ENCODE data around the gene CD207. TPM values are rescaled to one million over a fixed set of nuclear protein-coding genes. Genes with fewer than 3 reads are reported as not detected.
"Not testable (repeated sequence)": the region's sequence is repeated elsewhere in the genome, so short reads cannot be mapped to it uniquely, and the experiment has no call there.

The CD207 gene
- total RNA-seq, 1 experiment from 2014 or later, result not detected

DNA sequence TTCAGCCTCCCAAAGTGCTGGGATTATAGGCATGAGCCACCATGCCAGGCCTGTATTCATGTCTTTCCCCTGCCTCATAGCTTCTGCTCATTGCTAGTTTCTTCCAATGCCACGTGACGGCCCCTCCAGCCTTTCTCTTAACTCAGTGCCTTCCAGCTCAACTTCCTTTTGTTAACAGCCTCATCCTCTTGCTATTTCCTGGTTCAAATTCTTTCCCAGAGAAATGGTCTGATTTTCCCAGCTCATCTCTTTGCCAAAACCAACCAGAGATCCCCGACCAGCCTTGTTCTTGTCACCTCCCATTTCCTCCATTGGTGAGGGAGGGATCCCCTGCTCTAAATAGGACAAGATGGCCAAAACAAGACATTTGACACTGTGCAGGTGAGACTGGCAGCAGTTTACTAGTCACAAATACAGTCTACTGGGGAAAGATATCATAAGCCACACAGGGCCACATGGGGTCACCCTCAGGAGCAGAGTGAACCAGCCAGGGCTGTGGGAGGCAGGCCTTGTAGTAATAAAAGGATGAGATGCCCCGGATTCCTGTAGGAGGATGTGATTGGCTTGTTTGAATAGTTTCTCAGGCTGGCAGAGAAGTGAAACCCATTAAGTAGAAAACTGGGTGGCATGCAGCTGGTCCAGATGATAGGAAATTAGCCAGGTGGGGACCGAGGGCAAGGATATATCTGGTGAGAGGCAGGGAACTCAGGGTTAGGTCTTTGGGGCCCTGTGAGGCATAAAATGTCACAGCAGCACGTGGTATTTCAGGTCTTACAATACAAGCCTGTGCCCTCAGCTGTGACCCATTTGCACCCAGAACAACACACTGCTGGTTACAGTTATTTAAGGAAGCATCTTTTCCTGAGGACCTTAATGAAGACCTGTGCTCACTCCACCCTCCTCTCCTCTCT is 6.4 kb downstream of the CD207 start:
- DNase-seq (ENCODE audit: low spot score), result no peak

DNA sequence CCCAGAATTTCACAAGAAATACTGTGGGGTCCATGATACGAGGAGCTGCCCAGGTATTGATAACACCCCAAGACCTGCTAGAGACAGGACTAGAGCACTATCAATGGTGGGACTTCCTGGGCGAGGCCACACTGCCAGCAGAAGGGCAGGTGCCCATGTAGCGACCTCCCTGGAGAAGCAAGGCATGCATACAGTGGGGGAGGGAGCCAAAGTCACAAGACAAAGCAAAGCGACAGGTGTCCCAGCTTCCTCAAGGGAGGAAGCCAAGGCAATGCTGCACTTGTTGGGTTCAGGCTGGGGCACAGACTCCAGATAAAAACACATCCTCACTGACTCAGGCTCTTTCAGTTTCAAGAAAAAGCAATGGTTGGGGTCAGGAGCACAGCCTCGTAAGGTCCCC is 7.5 kb downstream of the CD207 start:
- no peak for DNase-seq (ENCODE audit: low spot score)

DNA sequence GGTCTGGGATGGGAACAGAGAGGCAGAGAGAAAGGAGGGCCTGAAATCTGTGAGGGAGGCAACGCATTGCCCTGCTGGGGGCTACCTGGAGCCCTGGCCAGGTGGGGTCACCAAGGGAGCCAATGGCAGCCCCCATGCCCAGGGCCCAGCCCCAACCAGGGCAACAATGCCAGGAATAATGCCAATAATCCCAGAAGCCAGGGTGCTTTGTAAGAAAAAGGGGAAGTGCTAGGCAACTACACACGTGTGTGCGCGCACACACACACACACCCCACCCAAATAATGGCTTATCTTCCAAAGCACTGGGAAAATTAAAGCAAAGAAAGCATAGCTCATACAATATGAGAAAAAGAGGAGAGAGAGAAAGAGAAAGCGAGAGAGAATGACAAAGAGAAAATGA is 8.2 kb downstream of the CD207 start:
- DNase-seq (ENCODE audit: low spot score), result no peak

DNA sequence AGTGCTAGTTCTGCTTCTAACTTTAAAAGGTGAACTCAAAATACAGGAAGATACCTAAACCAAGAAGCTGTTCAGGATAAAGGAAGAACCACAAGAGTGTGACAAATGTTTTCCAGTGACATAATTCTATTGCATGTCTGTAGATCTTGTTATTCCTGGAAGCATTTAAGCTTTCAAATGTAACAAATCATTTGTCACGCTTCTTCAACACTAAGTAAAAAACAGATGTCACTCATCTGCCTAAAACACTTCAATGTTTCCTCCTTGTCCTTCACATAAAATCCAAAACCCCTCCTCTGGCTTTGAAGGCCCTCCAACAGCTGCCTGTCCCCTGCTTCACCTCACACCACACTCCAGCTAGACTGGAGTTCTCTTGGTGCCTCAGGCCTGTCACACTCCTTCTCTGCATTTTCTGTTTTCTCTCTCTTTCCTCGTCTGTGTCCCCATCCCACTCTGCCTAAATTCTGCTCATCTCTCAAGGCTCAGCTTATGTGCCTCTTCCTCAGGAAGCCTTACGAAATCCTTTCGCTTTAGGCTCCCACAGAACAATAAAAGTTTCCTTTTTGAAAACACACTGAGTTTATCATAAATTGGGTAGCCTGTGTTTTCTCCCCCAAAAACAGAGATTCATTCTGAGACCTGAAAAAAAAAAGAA is 8.8 kb downstream of the CD207 start:
- no peak for DNase-seq (ENCODE audit: low spot score)

DNA sequence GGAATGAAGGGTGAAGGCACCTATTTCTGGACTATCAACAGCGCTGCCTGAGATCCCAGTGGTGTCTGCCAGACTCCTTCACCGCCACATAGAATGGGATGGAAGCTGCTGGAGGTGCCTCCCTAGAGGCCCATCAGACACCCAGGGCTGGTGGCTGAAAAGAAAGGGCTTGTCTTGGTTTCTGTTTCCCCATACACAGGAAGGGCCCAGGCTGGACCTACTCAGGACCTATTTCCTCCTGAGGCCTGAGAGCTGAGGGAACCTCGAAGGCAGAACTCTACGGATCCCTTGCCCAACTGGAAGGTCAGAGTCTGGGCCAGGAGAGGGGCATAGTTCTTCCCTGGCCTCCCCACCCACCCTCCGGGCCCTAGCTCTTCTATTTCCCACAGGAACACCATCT is 12.4 kb downstream of the CD207 start:
- no peak for DNase-seq (ENCODE audit: low spot score)

DNA sequence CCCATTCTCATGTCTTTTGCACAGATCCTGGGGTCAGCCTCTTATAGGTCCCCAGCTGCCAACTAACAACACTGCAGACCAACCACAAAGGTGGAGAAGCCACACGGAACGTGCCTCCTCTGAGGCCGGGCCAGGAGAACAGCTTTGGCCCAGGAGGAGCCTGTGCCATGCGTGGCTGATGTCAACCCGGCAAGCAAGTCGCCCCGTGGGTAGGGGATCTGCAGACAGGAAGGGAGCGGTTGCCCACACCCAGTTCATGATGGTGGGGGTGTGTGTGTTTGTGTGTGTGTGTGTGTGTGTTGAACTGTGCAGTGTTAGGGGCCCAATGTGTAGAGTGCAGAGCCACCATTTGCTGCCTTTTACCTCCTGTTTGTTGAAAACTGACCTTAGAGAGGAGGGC is 12.8 kb downstream of the CD207 start:
- no peak for DNase-seq (ENCODE audit: low spot score)

DNA sequence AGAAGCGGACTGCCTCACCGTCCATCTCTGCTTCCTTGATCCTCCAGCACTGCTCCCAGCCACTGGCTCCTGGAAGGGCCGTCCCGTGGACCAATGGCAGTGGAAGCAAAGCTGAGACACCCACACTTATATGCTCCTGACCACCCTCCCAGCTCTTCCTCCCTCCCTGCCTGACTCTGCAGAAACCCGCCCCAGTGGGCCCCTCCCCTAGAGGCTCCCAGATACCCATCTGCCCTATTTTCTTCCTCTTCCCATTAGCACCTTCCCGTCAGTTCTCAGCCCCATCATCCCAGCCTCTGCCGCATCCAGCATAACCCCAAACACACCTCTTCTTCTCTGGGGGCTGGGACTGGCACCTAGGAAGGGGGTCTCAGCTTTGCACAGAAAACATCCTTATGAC is 15.1 kb downstream of the CD207 start, which contains the start of gene CLEC4F:
TSS of gene CLEC4F (minus strand) at position 101 of the 400 bp plus-strand sequence. CDS start at position 25, 76 bp downstream.
- DNase-seq (ENCODE audit: low spot score), result no peak

DNA sequence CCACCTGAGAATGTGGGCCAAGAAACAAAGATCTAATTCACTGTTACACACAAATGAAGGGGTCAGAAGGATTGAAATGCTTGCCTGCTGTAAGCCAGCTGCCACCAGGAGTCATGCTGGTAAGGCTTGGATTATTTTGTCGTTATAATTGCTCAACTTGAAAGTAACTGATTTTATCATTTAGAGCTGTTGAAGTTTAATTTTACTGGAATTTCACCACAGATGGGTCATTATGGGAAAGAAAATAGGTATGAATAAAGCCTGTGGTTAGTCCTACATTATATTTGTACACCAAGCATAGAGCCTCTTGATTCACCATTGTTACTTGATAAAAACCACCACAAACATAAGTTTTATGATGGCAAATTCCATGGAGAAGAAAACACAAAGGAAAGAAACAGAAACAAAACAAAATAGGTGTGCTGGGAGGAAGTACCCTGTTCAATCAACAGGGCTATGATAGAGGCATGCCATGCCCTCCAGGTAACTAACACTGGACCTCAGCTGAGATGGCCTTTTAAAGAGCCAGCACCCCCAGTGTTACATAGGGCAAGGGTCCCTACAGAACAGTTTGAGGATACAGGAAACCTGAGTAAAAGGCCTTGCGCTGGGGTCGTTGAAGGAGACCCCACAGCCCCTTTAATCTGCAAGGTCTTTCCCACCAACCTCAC is 18.2 kb downstream of the CD207 start:
- DNase-seq (ENCODE audit: low spot score), result no peak

DNA sequence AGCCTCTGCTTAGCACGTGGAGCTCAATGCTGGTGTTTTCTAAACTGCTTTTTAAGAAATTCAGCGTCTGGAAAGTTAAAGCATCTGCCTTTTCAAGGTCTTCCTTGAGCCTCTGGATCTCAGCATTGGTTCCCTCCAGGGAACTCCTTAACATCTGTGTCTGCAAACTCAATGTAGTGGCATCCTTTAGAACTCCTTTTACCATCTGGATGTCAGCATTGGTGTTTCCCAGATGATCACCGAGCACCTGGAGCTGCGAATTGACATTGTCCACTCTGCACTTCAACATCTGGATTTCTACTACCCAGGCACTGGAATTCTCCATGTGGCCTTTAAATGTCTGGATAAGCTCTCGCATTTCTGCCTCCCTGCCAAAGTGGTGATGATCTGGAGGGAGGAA is 18.9 kb downstream of the CD207 start:
- no peak for DNase-seq (ENCODE audit: low spot score)

DNA sequence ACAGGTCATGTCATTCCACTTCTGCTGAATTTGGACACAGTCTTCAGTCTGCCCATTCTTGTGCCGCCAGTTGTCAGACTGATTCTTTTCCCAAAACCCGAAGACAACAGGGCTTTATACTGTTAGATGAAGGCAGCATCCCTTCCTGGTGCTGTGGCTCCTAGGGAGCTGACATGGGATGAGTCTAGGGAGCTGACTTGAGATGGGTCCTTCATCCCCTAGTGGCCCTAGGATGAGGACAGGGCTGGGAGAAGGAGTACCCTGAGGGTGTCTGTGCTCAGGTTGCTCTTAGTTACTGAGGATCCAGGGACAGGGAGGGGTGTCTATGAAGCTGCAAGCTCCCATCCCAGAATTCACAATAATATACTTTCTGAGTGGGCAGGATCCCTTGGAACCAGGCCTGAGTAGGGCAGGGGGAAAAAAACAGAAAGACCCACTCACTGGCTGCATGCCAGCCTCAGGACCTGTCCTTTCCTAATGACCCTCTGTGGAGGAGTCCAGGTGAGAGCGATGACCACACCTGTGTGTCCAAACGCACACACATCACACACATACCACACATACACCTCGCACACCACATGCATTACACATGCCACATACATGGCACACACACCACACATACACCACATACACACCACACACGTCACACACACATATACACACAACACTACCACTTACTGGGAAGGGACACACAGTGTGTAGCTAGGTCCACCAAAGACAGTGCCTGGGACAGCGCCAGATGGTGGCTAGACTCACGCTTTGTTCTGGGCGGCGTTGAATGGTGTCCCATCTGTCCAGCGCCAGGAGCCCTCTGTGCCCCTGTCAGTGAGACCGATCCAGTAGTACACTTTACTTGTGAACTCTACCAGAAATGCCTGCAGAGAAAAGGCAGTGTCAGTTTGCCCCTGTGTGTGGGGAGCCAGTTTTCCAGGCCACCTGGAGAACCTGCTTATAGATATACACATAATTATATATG is 26.3 kb downstream of the CD207 start:
- DNase-seq (ENCODE audit: low spot score), result no peak

DNA sequence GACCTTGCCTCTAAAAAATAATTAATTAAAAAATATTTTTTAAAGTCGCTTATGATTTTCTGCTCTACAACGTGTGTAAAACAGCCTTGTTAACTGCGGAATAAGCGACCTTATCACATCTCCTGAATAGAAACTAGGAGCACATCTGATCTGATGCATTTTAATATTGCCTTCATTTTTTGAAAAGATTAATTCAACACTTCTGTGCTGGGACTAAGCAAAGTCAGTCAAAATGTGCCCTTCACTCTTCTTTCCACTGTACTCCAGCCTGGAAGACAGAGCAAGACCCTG is 27.8 kb downstream of the CD207 start:
- no peak for DNase-seq (ENCODE audit: low spot score)

DNA sequence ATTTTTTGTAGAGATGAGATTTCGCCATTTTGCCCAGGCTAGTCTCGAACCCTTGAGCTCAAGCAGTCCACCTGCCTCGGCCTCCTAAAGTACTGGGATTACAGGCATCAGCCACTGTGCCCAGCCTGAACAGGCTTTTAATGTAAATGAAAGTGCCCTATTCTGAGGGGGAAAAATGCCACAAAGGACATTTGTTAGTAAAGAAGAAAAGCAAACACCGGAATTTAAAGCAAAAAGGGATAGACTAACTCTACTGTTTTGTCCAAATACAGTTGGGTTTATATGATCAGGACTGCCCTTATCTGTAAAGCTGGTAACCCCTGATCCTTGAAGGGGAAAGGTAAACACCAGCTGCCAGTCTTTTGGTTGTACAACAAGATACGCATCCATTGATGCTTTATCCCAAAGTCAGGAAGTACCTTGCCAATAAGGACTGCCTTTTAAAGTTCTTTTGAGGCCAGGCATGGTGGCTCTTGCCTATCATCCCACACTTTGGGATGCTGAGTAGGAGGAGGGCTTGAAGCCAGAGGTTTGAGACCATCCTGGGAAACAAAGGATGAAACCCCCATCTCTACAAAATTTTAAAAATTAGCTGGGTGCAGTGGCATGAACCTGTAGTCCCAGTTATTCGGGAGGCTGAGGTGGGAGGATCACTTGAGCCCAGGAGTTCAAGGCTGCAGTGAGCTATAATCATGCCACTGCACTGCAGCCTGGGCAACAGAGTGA is 28.4 kb downstream of the CD207 start:
- no peak for DNase-seq (ENCODE audit: low spot score)

DNA sequence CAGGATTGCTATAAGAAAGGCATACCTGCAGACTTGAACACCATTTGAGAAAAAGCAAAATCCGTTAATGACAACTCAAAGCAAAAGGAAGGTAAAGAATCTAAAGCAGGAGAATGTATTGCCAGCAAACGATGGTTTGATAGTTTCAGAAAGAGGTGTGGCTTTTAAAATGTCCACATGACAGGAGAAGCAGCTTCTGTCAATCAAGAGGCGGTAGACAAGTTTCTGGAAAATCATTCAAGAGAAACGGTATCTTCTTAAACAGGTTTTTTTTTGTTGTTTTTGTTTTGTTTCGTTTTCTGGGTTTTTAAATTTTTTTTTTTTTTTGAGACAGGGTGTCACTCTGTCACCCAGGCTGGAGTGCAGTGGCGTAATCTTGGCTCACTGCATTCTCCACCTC is 29.0 kb downstream of the CD207 start:
- DNase-seq (ENCODE audit: low spot score), result no peak

DNA sequence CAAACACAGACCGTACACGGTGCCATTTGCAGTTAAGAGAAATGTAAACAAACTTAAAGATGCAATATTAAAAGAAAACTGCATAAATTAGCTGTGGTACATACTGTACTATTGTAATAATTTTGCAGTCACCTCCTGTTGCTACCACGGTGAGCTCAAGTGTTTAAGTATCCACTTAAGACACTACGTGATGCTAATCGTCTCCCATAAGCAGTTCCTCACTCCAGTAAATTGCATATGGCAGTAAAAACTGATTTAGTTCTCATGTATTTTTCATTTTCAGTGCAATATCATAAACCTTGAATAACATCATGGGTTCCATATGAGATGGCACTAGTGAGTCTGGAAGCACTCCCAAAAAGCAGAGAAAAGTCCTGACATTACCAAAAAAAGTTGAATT is 29.6 kb downstream of the CD207 start:
- no peak for DNase-seq (ENCODE audit: low spot score)

DNA sequence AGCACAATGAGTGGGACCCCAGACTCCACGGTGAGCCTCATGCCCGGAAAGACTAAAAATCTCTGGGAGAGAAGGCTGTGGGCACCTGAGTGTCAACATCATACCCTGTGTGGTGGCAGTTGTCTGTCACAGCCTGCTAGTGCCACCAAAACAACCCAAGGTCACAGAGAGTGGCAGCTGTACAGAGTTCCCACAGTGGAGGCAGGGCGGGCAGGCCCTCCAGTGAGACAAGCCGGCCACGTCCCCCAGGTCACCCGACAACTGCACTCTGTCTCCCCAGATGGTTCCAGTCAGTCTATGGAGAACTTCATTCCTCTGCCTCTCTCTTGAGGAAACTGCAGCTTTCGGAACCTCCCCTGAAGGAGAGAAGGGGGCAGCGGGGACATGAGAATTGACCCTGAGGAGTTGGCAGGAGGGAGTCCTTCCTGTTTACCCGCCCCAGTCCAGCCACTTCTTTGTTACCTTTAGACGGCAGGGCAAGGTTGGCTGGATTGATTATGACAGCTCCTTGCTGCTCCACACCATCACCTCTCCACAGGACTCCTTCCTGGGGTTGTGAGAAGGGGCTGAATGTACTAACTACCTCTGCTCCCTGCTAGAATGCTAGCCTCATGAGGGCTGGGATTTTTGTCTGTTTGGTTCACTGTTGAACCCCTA is 33.9 kb downstream of the CD207 start:
- DNase-seq (ENCODE audit: low spot score), result no peak

DNA sequence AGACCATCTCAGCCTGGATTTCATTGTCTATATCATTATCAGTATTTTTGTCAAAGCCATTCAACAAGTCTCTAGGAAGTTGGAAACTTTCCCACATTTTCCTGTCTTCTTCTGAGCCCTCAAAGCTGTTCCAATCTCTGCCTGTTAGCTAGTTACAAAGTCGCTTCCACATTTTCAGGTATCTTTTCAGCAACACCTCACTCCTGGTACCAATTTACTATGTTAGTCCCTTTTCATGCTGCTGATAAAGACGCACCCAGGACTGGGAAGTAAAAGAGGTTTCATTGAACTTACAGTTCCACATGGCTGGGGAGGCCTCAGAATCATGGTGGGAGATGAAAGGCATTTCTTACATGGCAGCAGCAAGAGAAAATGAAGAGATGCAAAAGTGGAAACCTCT is 35.9 kb downstream of the CD207 start:
- DNase-seq (ENCODE audit: low spot score), result no peak

DNA sequence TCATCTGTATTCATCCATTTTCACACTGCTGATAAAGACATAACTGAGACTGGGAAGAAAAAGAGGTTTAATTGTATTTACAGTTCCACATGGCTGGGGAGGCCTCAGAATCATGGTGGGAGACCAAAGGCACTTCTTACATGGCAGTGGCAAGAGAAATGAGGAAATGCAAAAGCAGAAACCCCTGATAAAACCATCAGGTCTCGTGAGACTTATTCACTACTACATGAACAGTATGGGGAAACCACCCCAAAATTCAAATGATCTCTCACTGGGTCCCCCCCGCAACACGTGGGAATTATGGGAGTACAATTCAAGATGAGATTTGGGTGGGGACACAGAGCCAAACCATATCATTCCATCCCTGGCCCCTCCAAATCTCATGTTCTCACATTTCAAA is 37.6 kb downstream of the CD207 start:
- not testable (repeated sequence) for DNase-seq (ENCODE audit: low spot score)

DNA sequence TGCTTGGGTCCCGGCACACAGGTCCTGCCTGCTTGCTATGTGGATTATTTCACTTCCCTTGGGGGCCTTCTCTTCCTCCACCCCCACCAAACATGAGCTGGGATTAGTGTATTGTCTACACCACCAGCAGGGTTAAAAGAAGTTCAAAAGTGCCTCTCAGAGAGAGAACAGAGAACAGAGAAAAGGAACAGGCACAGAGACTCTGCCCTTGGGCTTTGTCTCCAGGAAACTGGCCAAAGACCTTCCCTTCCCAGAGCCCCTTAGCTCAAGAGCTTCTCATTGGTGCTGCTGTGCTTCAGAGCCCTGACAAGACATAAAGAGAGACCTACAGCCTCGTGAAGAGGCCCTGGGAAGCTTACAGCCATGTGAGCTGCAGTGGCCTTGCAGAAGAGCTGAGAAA is 38.1 kb downstream of the CD207 start:
- DNase-seq (ENCODE audit: low spot score), result no peak

DNA sequence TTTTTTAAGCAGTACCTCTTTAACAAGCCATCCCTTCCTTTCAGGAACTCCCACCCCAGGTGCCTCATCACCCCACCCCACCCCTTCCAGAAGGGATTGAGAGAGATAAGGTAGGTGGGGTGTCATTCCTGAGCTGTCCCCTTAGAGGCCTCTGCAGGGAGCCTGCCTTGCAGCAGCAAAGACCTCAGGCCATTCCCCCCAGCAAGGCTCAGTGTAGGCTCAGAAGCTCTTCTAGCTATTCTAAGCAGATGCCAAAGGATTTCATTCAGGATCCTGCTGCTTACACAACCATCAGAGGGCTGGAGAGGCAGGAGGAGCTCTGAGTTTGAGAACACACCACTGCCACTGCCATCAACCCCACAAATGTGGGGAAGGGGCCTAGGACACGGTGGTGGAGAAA is 39.4 kb downstream of the CD207 start:
- no peak for DNase-seq (ENCODE audit: low spot score)

DNA sequence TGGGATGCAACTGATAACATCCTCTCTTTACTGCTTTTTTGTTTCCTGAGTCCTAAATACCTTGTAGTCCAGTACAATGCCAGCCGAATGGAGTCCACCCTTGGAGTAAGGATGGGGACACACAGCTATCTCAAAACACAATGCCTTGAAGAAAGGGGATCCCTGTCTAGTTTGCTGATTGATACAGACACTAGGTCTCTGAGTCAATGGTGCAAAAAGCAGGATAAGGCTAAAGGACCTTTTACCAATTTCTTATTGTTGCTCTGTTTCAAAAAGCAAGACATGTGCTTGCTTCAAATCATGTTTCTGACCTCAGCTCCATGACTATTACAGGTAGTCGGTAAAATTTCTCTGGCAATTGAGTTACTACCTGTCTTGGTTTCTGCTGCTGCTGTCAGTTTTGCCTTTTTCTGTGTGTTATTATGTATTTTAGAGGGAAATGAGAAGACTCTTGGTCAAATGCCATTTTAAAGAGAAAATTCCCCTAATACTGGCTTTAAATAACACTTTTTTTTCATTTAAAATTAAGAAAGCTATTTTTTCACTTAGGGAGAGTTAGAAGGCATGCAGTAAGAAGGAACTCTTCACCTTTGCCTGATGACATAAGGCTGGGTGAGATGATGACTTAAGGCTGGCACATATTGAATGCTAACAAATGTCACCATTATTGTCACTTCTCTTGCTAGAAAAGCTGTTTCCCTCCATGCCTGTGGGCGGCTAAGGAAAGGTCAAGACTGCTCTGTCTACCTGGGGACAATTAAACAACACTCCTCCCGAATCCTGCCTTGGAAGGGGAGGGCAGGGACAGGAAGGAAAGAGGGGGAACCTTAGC is 40.2 kb downstream of the CD207 start:
- DNase-seq (ENCODE audit: low spot score), result no peak

Measured in H4 (cell line).